ENCODE results near the gene MANSC1. TPM values are rescaled to one million over a fixed set of nuclear protein-coding genes. Genes with fewer than 3 reads are reported as not detected.

The MANSC1 gene
- total RNA-seq, 3 donors from 2014 or later (not counting 1 experiment from before 2014, with no cell fraction given): 0.05 to 0.63 (median 0.25) TPM

GRCh38 chr12:12380949-12381593, 31.0 kb upstream of the MANSC1 start:
- no peaks in the 10 kb centered on the region for H3K36me3 ChIP-seq (ENCODE audit: control insufficient read depth, insufficient read depth, low read length)
- peak overlapping the region; percentile 82 for H3K27ac ChIP-seq (ENCODE audit: low read length)
- peak overlapping the region; percentile 87 to 96 for H3K27ac Mint-ChIP-seq
- peaks cover 49% of the 10 kb centered on the region for H3K4me1 ChIP-seq (ENCODE audit: control insufficient read depth, insufficient read depth, low read length)
- no peaks in the 10 kb centered on the region for H3K36me3 Mint-ChIP-seq
- intact Hi-C loops (cut with micrococcal nuclease): loop anchor here (1.0 to 2.0 kb wide), 2 partner anchors 182 to 232 kb away; no protein-coding TSS in a partner anchor
- H3K27me3 ChIP-seq (ENCODE audit: control insufficient read depth, insufficient read depth, low read length): no peaks in the 10 kb centered on the region
- H3K9me3 ChIP-seq (ENCODE audit: control insufficient read depth, insufficient read depth, low read length): no peaks in the 10 kb centered on the region
- peaks cover 65 to 66% of the 10 kb centered on the region in 2 donors for H3K4me1 Mint-ChIP-seq
- H3K27me3 Mint-ChIP-seq (ENCODE audit: low read depth in 2 of 2): no peaks in the 10 kb centered on the region
- H3K9me3 Mint-ChIP-seq: no peaks in the 10 kb centered on the region
- WGBS (ENCODE audit: insufficient coverage): 100% methylated on average over 4 of the region's 6 CpGs
- H3K4me3 Mint-ChIP-seq: no peak overlapping the region
- no peak for TF ChIP-seq CTCF (IDR thresholded peaks at IDR 0.05)
- ATAC-seq (no peak), DNase-seq (no peak)
- no peak overlapping the region for H3K4me3 ChIP-seq (ENCODE audit: low read length)

GRCh38 chr12:12379831-12380730, 30.0 kb upstream of the MANSC1 start:
- Mint-ChIP-seq H3K4me3 (peak overlapping the region; percentile 66), H3K27me3 (ENCODE audit: low read depth in 2 of 2) (no peaks in the 10 kb centered on the region), H3K27ac (peak overlapping the region; percentile 87 to 96), H3K4me1 (peaks cover 56 to 58% of the 10 kb centered on the region in 2 donors), H3K9me3 (no peaks in the 10 kb centered on the region), H3K36me3 (no peaks in the 10 kb centered on the region)
- ATAC-seq (peak; percentile 80 to 90 (median 86)), DNase-seq (peak in 1 of 2 donors; percentile 89)
- intact Hi-C loops (cut with micrococcal nuclease): loop anchor here (1.0 to 2.0 kb wide), 2 partner anchors 183 to 233 kb away; no protein-coding TSS in a partner anchor
- Histone ChIP-seq H3K4me1 (ENCODE audit: control insufficient read depth, insufficient read depth, low read length) (peaks cover 39% of the 10 kb centered on the region), H3K4me3 (ENCODE audit: low read length) (no peak overlapping the region), H3K9me3 (ENCODE audit: control insufficient read depth, insufficient read depth, low read length) (no peaks in the 10 kb centered on the region), H3K27me3 (ENCODE audit: control insufficient read depth, insufficient read depth, low read length) (no peaks in the 10 kb centered on the region), H3K36me3 (ENCODE audit: control insufficient read depth, insufficient read depth, low read length) (no peaks in the 10 kb centered on the region), H3K27ac (ENCODE audit: low read length) (peak overlapping the region; percentile 83)
- no peak for TF ChIP-seq CTCF (IDR thresholded peaks at IDR 0.05)
- 0% methylated on average over 2 of the region's 4 CpGs for WGBS (ENCODE audit: insufficient coverage)

- Histone ChIP-seq H3K9me3 (ENCODE audit: control insufficient read depth, insufficient read depth, low read length) (no peaks in the 10 kb centered on the region), H3K36me3 (ENCODE audit: control insufficient read depth, insufficient read depth, low read length) (peaks cover under 1% of the 10 kb centered on the region), H3K4me3 (ENCODE audit: low read length) (no peak overlapping the region), H3K27me3 (ENCODE audit: control insufficient read depth, insufficient read depth, low read length) (no peaks in the 10 kb centered on the region), H3K4me1 (ENCODE audit: control insufficient read depth, insufficient read depth, low read length) (peaks cover 27% of the 10 kb centered on the region), H3K27ac (ENCODE audit: low read length) (no peak overlapping the region)
- Mint-ChIP-seq H3K36me3 (peaks cover 3% of the 10 kb centered on the region), H3K27ac (peak overlapping the region; percentile 80 to 96), H3K4me3 (peak overlapping the region; percentile 4), H3K9me3 (no peaks in the 10 kb centered on the region), H3K4me1 (peaks cover 44 to 45% of the 10 kb centered on the region in 2 donors), H3K27me3 (ENCODE audit: low read depth in 2 of 2) (no peaks in the 10 kb centered on the region)
- intact Hi-C loops (cut with micrococcal nuclease): no loop called here
- no CpG with 5 or more reads among the region's 2 CpGs for WGBS (ENCODE audit: insufficient coverage)
- DNase-seq: peak in 1 of 2 donors; percentile 25
- no peak for ATAC-seq
- no peak for TF ChIP-seq CTCF (IDR thresholded peaks at IDR 0.05)
Observed at GRCh38 chr12:12378616-12379015, 28.6 kb upstream of the MANSC1 start.

Data from natural killer cell (primary cell).